Measurements from ENCODE around the gene PIP4K2C.
"Not testable (repeated sequence)": the region's sequence is repeated elsewhere in the genome, so short reads cannot be mapped to it uniquely, and the experiment has no call there.

PIP4K2C gene

DNA sequence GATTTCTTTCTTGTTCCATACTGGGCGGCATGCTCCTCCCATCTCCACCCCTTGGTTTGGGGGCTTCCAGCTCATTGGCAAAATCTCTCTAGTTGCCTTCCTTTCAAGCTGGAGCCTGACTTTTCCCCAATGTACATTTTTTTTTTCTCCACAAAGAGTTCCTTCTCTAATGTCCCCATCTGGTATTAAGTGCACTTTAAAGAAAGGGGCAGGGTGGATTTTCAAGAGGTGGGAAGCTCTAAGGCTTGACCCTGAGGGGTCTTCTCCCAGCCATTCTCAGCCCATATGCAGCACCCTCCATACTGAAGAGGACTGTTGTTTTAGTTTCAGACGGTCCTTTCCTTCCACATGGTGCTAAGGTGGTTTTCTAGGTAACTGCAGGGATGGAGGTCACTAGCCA lies 5.8 kb upstream of the PIP4K2C start:
- no peak for DNase-seq (ENCODE audit: low read depth)

DNA sequence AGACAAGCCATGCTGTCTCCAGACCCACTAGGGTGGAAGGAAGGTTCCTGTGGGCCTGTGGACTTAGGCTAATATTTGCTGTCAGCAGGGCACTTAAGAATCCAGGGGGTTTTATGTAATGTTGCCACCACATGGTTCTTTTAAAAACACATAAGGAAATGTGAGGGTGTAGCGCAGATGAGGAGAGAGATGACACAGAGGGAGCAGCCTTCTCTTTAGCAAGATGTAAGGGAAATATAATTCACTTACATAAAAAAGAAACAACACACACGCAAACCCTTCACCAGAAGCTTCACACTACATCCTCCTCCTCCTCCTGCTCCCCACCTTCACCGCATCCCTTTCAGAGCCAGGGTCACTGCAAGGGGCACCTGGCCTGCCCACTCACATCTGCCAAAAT lies 4.9 kb upstream of the PIP4K2C start:
- no peak for DNase-seq (ENCODE audit: low read depth)

- no peak for DNase-seq (ENCODE audit: low read depth)
Observed at GRCh38 chr12:57586832-57587429, 4.1 kb upstream of the PIP4K2C start.

GRCh38 chr12:57588951-57589610 lies 1.9 kb upstream of the PIP4K2C start:
- DNase-seq (ENCODE audit: low read depth): not testable (repeated sequence)

- DNase-seq (ENCODE audit: low read depth): no peak
Observed at GRCh38 chr12:57590479-57590863, 521 bp upstream of the PIP4K2C start.

DNA sequence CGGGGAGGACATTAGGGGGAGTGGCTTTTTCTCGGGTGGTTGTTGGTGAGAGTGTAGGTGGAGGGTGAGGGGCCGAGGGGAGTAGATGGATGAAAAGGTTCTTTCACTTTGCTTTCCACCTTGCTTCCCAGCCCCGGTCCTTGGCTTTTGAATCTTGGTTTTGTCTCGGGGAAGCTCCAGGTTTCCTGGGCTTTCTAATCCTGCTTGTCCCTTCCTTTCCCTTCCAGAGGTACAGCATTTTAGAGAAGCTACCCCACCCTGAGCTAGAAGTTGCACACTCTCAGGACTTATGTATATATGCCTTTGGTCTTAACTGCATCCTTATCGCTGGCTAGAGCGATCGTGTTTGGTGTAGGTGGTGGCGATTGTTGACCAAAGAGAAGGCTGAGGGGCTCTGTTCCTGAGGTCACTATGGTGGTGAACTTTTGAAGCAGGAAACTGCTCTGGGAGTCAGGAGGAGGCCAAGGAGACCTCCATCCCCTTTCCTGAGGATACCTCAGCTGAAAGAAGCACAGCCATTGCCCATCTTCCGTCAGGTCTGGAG lies 862 bp downstream of the PIP4K2C start:
- DNase-seq (ENCODE audit: low read depth): no peak

DNA sequence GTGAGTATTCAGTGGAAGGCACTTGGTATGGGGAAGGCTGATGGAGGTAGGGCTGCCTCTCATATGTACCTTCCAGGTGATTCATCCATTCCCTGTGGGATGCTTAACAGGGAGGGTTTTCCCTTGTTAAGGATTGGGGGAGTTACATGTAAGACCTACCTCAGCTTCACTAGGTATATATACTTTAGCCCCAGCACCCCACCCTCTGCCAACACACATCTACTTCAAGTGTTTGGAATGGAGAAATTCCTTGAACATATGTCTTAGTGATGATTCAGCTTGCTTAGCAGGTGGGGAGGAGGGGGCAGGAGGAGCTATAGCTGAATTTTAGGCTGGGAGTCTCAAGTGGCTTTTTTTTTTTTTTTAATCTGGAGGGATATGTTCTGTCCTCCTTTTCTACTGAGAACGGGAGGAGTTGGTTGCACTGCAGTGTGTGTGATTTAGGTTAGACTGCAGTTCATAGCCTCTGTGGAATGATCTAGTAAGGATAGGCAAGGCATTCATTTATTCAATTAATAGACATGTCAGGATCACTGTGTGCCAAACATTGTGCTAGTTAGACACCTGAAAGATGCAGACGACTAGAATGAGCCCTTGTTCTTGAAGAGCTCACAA lies 1.7 kb downstream of the PIP4K2C start:
- no peak for DNase-seq (ENCODE audit: low read depth)

- DNase-seq (ENCODE audit: low read depth): no peak
Observed at GRCh38 chr12:57593187-57593586, 2.2 kb downstream of the PIP4K2C start.

DNA sequence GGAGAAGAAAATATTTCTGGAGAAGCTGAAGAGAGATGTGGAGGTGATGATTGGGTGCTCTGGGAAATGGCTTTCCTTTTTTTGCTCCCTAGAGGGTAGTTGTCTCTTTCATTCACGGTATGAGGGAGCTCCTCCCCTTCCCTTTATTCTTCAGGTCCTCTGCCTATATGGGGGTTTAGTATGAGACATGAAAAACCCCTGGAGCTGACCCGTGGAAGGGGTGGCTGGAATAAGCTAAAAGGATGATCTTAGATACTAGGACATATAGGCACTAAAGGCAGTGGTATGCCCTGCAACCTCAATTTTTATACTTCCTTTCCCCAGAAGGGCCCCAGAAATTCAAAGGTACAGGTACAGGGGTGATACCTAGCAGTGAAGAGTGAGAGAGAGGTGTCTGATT lies 9.4 kb downstream of the PIP4K2C start:
- no peak for DNase-seq (ENCODE audit: low read depth)

DNA sequence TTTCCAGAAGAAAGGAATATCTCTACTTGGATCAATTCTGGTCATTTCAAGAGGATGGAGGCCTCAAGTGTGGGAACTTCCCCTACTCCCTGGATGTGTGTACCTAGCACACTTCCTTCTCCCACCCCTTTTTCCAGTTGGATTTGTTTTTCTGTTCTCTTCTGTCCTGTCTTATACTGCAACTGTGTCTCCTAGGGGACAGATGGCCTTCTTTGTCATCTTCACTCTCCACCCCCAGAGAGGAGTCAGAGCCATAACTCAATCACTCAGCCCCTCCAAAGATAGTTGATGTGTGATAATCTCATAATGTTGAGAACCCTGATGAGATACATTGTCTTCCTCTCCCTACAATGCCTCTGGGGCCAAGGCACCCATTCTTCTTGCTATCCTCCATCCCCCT lies 11.6 kb downstream of the PIP4K2C start:
- DNase-seq (ENCODE audit: low read depth): no peak

DNA sequence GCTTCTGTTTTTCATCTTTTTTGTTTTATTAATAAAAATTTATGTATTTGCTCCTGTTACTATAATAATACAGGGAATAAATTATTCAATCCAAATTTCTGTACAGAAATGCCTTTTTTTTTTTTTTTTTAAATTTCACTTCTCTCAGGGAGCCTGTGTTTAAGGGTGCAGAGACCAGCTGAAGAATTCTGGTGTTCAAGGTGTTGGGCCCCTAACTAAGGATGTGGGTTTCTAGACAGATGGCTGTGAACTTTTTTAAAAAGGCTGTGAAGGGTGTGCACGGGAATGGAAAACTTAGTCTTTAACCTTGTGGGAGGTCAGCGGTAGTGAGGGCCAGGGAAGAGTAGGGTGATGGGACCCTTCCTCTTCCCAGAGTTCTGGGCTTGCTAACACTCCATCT lies 12.3 kb downstream of the PIP4K2C start:
- DNase-seq (ENCODE audit: low read depth): no peak

GRCh38 chr12:57603815-57604453 lies 12.9 kb downstream of the PIP4K2C start:
- no peak for DNase-seq (ENCODE audit: low read depth)

GRCh38 chr12:57604454-57604991 lies 13.5 kb downstream of the PIP4K2C start, which contains the start of gene DTX3:
Gene DTX3 (plus strand): TSS chr12:57604824. CDS start chr12:57606518, 1,694 bp downstream.
- DNase-seq (ENCODE audit: low read depth): no peak

DNA sequence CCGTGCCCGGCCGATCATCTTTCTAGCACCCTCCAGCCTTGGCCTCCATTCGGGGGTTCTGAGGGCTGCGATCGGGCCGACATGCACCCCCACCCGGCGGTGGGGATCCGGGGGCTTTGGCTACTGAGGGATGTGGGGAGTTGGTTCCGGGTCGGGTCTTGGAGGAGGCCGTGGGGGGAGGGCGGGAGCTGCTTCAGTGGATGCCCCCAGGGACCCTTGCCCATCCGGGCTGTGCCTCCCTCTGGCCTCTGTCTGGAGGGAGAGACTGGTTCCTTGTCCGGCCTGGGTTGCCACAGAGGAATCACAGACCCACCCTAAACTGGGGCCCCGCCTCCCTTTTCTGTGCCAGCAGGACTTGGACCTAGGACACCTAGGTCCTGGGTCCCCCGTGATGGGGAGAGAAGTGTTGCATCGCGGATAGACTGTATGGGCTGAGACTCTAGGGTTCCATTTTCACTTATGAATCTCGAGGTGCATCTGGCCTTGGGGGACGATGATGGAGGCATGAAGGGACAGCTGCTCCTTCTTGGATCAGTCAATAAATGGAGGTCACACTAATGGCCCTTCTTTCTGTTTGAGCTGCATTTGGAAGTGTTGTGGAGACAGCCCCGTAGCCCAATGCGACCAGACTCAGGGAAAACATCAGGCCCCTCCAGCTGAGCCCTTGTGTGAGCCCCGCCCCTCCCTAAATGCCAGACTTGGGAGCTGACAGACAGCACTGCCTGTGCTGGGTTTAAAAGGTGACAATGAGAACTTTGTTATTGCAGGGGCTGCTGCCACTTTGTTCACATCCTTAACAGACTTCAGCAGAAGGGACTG lies 14.2 kb downstream of the PIP4K2C start:
- DNase-seq (ENCODE audit: low read depth): no peak

GRCh38 chr12:57605811-57606311 lies 14.9 kb downstream of the PIP4K2C start:
- no peak for DNase-seq (ENCODE audit: low read depth)

- DNase-seq (ENCODE audit: low read depth): no peak
Observed at GRCh38 chr12:57606399-57606798, 15.4 kb downstream of the PIP4K2C start.

DNA sequence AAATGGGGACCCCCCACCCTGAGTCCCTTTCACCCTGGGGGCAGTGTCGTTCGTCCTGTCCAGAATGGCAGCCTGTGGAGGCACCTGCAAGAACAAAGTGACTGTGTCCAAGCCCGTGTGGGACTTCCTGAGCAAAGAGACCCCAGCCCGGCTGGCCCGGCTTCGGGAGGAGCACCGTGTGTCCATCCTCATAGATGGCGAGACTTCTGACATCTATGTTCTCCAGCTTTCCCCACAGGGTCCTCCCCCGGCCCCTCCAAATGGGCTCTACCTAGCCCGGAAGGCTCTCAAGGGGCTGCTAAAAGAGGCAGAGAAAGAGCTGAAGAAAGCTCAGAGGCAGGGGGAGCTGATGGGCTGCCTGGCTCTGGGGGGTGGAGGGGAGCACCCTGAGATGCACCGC lies 15.8 kb downstream of the PIP4K2C start:
- DNase-seq (ENCODE audit: low read depth): no peak

DNA sequence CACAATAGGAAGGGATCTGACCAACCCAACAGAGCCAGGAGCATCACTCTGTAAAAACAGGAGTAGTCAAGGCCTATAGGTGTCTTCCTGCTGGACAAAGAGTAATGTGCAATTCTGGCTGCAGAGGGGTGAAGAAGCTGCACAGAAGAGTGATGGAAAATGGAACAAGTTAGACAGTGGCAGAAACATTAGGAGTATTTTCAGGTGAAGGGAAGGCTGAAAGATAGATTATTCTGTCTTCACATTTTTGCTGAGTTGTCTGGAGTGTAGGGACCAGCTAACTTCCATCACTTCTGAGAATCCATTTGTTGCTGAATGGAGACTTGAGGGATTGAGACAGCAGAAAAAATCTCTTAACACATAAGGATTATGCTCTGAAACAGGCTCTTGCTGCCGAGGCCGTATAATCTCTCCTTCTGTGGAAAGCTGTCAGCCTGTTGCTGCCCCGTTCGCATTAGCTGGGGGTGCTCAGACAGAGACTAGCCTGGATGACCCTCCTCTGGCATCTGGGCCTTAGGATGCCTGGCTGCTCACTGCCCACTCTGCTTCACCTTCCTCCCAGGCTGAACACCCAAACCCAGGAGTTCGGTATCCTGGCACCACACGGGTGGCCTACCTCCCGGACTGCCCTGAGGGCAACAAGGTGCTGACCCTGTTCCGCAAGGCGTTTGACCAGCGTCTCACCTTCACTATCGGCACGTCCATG lies 17.1 kb downstream of the PIP4K2C start:
- no peak for DNase-seq (ENCODE audit: low read depth)

DNA sequence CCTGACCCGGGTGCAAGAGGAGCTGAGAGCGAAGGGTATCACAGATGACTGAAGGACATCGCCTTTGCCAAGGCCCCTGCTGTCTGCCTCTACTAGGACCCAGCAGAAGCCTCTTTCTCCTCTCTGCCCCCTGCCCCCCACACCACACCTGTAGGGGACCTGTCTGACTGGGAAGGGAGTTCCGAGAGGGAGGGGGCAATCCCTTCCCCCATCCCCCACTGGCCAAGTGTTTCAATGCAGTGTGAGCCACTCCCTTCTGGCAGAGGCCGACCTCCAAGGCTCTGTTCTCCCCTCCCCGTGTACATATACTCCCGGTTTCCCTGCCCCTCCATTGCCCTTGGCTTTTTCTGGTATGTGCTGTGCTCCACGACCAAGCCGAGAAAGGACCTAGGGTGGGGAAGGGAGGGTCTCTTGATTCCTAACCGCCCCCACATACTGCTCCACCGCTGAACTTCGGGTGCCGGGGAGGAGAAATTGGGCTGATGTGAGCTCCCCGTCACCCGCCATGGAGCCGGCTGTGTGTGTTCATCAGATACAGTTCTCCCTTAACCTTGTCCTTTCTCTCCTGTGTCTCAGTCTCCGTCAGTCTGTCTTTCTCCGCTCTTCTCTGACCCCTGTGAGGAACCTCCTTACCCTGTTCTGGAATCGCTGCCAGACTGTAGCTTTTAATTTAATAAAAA lies 18.2 kb downstream of the PIP4K2C start:
- no peak for DNase-seq (ENCODE audit: low read depth)

Measured in T follicular helper cell (primary cell).